Activated naive CD4-positive, alpha-beta T cell treated with anti-CD3 and anti-CD28 coated beads, Interleukin-2, amount 50 U/mL, for 16 hours (primary cell): Measurements from ENCODE around the gene ATG4A.

ENCODE experiments used
- DNase-seq: peaks from one replicate; pipeline ENCODE4 v3.0.0-alpha.2; 2020

ATG4A gene, protein sequence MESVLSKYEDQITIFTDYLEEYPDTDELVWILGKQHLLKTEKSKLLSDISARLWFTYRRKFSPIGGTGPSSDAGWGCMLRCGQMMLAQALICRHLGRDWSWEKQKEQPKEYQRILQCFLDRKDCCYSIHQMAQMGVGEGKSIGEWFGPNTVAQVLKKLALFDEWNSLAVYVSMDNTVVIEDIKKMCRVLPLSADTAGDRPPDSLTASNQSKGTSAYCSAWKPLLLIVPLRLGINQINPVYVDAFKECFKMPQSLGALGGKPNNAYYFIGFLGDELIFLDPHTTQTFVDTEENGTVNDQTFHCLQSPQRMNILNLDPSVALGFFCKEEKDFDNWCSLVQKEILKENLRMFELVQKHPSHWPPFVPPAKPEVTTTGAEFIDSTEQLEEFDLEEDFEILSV

GRCh38 chrX:108091264-108091877 is at the start of gene ATG4A, which contains the start of gene PSMD10:
TSS of gene ATG4A (plus strand) at chrX:108091778. CDS start at chrX:108091827, 49 bp downstream.
TSS of gene PSMD10 (minus strand) at chrX:108091542. CDS start at chrX:108091520, 22 bp downstream.
- peak; percentile 87 for DNase-seq

DNA sequence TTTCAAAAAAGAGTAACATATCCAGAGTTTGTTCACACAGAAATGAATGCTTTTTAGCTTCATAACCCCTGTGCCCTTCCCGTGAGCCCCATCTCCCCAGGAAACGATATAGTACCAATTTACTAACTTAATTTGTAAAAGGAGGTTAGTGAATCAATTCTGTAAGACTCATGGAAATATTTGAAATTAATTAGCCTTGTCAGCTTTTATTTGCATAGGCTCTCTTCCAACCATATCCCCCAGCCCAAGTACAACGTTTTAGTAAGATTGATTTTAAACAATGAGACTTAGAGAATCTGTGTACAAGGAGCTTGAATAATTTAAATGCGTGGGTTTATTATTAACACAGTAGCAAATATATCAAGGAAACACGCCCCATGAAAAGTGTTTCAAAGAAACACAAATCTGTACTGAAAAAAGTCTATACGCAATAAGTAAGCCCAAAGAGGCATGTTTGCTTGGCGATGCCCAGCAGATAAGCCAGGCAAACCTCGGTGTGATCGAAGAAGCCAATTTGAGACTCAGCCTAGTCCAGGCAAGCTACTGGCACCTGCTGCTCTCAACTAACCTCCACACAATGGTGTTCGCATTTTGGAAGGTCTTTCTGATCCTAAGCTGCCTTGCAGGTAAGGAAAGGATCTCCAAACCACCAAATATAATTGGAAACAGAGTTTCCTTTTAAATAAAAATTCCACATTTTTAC is 46.9 kb upstream of the ATG4A start, which contains the start of gene VSIG1:
VSIG1 (plus strand) TSS at position 512 of the 703 bp plus-strand sequence; CDS start at position 578, 66 bp downstream.
- DNase-seq = no peak

DNA sequence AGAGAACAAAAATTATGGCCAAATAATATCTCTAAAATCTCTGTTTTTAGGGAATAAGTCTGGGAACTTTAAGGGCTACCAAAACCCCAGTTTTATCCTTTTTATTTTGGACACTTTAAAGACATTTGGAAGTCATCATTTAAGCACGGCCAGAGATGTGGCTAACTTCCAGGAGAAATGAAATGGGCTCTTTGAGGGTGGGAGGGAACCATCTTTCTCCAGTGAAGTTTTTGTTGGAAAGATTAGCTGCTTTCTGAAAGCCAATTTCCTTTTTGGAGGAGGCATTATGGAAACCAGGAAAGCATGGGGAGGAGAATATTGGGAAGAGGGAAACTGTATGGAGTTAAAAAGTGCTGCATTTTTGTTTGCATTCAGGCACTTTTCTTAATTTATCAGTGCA is 41.9 kb upstream of the ATG4A start:
- no peak for DNase-seq

- DNase-seq = no peak
These were observed 38.4 kb upstream of the ATG4A start for GRCh38 chrX:108053218-108053617.

DNA sequence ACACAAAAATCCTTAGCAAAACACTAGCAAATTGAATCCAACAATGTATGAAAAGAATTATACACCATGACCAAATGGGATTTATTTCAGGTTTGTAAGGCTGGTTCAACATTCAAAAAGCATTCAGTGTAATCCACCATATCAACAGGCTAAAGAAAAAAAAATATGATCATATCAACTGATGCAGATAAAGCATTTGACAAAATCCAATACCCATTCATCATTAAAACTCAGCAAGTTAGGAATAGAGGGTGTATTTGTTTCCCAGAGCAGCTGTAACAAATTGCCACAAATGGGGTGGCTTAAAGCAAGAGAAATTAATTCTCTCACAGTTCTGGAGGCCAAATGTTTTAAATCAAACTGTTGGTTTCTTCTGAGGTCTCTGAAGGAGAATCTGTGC is 36.0 kb upstream of the ATG4A start:
- DNase-seq = no peak

GRCh38 chrX:108059801-108060200 is 31.8 kb upstream of the ATG4A start:
- DNase-seq = no peak

- no peak for DNase-seq
These were observed 27.6 kb upstream of the ATG4A start for GRCh38 chrX:108064001-108064400.

DNA sequence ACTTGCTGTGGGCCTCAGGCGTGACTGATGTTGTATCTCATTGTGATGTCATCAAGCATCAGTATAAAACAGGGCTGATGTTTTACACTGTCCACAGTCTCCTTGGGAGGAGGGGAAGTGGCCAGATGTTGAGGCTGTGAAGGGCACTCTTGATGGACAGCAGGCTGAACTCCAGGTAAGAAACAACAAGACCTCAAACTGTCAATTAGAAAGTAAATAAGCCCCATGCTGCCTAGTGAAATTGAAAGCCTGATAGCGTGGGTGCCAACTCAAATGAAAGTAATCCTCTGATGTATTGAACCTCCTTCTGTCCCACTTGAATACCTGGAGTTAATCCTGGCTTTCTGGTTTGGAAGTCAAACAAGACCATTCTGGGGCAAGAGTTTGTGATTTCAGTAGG is 27.0 kb upstream of the ATG4A start:
- no peak for DNase-seq

DNA sequence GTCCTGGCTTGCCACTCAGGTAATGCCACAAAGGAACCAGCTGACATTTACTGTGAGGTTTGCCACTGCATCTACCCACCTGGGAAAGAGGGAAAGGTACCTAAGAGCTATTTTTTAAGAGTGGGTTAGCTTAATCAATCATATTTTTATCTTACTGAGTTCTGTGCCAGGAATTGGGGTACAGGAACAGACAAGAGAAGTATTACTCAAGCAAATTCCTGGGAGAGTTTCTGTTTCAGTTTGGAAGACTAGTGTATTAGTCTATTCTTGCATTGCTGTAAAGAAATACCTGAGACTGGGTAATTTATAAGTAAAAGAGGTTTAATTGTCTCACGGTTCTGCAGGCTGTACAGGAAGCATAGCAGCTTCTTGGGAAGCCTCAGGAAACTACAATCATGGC is 23.5 kb upstream of the ATG4A start:
- DNase-seq = no peak

DNA sequence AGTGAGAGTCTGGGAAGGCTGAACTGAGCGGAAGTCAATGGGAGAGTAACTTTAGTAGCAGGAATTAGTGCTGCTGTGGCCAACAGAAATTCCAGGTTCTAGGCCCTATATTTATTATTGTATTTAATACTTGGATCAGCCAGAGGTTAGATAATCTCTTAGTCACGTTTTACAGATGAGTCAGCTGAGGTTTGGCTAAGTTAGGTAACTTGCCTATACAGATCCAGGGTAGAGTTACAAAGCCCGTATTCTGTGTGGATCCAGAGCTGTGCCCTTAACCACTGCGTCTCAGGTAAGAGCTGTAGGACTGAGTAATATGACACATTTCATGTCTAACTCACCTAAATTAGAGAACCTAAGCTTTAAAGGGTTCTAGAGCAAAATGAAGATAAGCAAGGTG is 20.7 kb upstream of the ATG4A start:
- DNase-seq = no peak

DNA sequence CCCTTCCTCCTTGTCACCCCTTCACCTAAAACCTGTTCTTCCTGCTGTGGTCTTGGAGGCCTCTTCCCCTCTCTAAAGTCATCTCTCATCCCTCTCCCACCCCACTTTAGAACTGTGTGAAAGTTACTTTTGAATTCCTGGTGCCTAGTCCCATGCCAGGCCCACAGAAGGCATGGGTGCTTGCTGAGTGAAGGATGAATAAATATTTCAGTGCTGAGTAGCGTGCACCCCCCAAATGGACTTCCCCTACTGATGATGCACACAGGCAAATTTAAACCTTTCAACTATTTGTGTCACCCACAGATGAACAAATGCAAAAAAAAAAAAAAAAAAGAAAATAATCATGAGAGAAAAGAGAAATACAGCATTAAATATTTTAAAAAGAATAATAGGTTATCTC is 20.0 kb upstream of the ATG4A start:
- DNase-seq = no peak

- no peak for DNase-seq
These were observed 18.8 kb upstream of the ATG4A start for GRCh38 chrX:108072746-108073145.

DNA sequence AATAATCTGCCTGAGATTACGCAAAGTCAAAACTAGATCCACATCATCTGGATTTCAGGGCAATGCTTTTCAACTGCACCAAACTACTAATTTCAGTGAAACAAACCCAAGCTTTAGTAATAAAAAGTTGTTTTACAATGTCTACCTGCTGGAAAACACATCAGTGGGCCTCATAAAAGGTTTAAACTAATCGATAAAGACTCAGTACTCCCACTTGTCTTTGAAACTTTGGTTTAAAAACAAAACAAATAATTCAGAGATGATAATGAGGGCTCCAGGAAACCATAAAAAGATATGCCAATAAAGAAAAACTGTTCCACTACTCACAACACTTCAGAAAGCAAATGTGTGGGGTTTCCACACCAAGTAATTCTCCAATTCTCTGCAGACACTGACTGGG is 10.5 kb upstream of the ATG4A start:
- no peak for DNase-seq

DNA sequence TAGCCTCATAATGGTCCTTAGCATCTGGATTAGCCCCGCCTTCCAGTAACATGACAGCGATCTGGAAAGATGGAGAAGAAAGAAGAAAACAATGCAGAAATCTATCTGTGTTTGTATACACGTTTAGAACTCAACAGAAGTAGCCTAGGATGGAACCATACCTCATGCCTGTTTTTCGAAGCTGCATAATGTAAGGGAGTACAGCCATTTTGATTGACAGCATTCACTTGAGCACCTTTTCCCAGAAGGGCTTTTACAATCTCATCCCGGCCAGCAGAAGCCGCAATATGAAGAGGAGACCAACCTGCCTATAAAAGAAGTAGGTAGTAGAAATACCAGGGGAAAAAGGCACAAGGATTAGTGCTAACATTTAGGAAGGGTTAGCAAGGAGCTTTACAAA is 3.8 kb upstream of the ATG4A start:
- DNase-seq = no peak

GRCh38 chrX:108088511-108088910 is 3.1 kb upstream of the ATG4A start:
- DNase-seq = no peak

DNA sequence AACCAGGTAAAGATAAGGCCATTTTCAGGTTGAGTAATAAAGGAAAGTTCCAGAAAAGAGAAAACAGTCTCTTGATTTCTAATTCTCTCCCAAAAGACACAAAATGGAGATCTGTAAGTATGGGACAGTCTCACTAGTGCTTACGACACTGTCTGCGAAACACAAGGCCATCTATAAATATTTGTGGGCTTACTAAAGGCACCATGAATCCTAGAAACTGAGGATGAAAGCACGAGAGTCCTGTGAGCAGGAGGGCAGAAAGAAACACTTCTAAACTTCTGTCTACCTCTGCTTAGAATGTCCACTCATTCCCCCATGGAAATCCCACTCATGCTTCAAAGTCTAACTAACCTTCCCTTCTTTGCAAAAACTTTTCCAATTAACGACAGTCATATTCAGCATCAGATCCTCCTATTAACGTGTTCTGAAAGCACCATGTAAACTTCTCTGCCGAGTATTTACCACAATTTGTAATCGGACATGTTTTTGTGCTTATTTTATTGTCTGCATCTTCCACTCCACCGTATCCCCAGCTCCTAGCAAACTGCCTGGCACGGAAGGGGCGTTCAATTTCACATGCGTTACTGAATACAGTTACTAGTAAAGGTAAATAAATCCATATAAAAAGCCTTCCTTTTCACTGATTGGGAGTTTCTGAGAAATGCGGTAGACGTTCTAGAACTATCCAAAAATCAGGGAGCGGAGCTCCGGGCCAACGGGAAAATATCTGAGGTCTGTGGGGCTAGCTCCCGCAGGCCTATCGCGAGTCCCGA is 901 bp upstream of the ATG4A start:
- peak; percentile 10 for DNase-seq

DNA sequence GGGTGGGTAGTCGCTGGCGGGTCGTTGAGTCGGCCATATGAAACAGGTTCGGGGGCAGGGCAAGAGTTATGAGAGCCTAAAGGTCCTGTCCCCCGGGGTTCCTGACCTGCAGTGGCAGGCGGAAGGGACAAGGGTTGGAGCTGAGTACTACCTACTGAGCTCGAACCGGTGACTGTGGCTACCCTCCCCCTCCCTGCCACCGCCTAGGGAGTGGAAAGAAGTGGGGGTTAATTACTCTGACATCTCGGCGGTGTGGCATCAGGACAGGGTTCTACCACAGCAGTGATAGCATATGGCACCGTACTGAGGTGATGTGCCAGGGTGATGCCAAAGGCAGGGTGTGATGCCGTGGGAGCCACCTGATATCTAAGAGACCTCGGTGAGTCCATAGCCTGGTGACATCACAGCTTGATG is 307 bp downstream of the ATG4A start:
- peak; percentile 18 for DNase-seq

GRCh38 chrX:108097380-108097779 is 5.8 kb downstream of the ATG4A start:
- DNase-seq = no peak

GRCh38 chrX:108105473-108105872 is 13.9 kb downstream of the ATG4A start:
- no peak for DNase-seq

DNA sequence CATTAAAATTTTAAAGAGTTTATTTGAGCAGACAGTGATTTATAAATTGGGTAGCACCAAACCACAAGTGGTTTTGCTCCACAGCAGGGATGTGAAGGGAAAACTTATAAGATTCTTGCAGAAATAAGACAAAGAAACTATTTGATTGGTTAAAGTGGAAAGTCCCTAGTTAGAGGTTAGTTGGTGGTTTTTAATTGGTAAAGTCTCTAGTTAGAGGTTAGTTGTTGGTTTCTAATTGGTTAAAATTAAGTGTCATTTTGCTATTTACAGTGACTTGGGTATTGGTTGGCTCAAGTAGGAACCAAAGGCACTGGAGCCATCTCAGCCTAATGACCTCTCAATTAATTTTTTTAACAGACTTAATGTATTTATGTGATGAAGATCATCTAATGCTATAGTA is 23.0 kb downstream of the ATG4A start:
- no peak for DNase-seq

- DNase-seq = no peak
These were observed 26.4 kb downstream of the ATG4A start for GRCh38 chrX:108117988-108118387.

- DNase-seq = no peak
These were observed 29.7 kb downstream of the ATG4A start for GRCh38 chrX:108121291-108121690.

DNA sequence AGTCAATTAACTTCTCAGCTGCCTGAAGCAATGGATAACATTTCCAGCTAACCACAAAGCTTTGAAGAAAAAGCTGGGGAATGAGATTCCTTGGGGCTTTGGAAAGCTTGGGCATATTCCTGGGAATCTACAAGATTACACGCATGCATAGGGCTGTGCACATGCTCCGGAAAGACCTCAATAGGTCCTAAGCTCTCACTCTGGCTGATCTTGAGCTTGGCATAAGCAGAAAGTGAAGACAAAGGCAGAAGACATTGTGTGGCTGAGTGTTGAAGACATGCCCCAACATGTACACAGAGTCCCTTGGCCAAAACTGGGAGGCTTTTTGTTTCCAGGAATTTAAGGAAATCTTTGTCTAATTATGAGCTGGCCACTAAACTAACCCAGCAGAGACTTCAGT is 31.2 kb downstream of the ATG4A start:
- DNase-seq = no peak
